NB4 (cell line): Measurements from ENCODE around the gene COL6A1.

Experiments used
- DNase-seq: peaks from one replicate; pipeline ENCODE4 v3.0.0; 2010; ENCODE audit warnings: low read depth
- H3K4me3 ChIP-seq: one replicate; pipeline ENCODE4 v1.5.1; 2011; ENCODE audit warnings: mild to moderate bottlenecking, low read depth, low read length, moderate library complexity
- MYC ChIP-seq: IDR thresholded peaks from 2 replicates; pipeline ENCODE4 v1.6.1; 2011; ENCODE audit warnings: low read depth, low read length
- POLR2A ChIP-seq: IDR thresholded peaks from 2 replicates; pipeline ENCODE4 v1.6.1; 2011; ENCODE audit warnings: mild to moderate bottlenecking; ENCODE audit not compliant: insufficient read length; ENCODE audit errors: extremely low read depth
- TF ChIP-seq, protein P1 (sequence below): IDR thresholded peaks from 2 replicates; pipeline ENCODE4 v1.6.1; 2011; ENCODE audit warnings: low read depth, low read length
- TF ChIP-seq, protein P2 (sequence below): IDR thresholded peaks from one replicate; pipeline ENCODE4 v1.5.1; 2012; ENCODE audit warnings: low read depth, low read length

The COL6A1 gene

DNA sequence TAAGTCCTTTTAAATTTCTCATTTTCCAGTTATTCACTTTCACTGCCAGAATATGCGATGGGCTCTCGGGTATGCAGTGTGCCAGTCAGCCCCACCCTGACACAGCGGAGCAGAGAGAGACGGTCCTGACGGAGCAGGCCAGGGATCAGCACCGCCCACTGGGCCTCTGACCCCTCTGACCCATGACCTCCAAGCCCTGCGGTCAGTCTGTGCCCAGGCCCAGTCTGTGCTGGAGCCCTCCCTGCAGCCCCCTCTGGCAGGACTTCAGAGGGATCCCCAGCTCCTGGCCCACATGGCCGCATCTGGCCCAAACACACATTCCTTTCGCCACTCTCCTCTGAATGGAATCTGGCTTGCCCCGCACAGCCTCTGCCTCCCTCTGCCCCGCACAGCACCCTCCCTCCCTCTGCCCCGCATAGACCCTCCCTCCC, 72.9 kb downstream of the COL6A1 start:
- no peak overlapping the region for H3K4me3 ChIP-seq
- no peak for DNase-seq
- TF ChIP-seq, protein P1, sequence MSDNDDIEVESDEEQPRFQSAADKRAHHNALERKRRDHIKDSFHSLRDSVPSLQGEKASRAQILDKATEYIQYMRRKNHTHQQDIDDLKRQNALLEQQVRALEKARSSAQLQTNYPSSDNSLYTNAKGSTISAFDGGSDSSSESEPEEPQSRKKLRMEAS: no peak
- TF ChIP-seq POLR2A (no peak), MYC (no peak)
- TF ChIP-seq, protein P2, sequence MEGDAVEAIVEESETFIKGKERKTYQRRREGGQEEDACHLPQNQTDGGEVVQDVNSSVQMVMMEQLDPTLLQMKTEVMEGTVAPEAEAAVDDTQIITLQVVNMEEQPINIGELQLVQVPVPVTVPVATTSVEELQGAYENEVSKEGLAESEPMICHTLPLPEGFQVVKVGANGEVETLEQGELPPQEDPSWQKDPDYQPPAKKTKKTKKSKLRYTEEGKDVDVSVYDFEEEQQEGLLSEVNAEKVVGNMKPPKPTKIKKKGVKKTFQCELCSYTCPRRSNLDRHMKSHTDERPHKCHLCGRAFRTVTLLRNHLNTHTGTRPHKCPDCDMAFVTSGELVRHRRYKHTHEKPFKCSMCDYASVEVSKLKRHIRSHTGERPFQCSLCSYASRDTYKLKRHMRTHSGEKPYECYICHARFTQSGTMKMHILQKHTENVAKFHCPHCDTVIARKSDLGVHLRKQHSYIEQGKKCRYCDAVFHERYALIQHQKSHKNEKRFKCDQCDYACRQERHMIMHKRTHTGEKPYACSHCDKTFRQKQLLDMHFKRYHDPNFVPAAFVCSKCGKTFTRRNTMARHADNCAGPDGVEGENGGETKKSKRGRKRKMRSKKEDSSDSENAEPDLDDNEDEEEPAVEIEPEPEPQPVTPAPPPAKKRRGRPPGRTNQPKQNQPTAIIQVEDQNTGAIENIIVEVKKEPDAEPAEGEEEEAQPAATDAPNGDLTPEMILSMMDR: no peak
